Measurements from ENCODE around the gene DNAH3.

Gene DNAH3

DNA sequence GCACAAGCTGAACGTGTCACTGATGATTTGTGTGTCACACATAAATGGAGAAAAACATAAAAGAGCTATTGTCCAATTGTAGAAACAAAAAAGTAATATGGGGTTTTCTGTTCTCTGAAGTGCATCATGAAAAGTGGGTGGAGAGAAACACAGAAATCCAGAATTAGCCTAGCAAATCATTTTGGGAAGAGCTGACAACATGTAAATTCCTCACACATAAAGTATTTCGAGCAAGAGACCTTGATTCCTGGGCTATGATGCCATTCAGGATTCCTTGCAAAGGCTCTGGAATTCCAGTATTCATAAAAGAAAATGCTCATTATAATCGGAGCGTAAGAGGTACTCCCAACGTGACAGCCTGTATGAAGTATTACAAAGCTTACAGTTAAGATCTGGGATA is 251.6 kb downstream of the DNAH3 start:
- H3K79me2 ChIP-seq (ENCODE audit: control insufficient read depth, insufficient read depth, low read length, unreplicated experiment): peaks cover 93% of the 10 kb centered on the region
- H3K36me3 ChIP-seq (ENCODE audit: insufficient read depth, low read length): peaks cover 23% of the 10 kb centered on the region; the same call in 1 of the 2 replicates
- peak overlapping the region; percentile 83 for H3K4me3 ChIP-seq (ENCODE audit: low read depth, low read length)
- H3K27ac ChIP-seq (ENCODE audit: low read depth, low read length): peak overlapping the region; percentile 96
- no peaks in the 10 kb centered on the region for H3K27me3 ChIP-seq (ENCODE audit: insufficient read depth, low read length)
- H3K4me1 ChIP-seq (ENCODE audit: control insufficient read depth, insufficient read depth, low read length, unreplicated experiment): peaks cover 45% of the 10 kb centered on the region
- H2AFZ ChIP-seq (ENCODE audit: low read length, unreplicated experiment): no peak overlapping the region

DNA sequence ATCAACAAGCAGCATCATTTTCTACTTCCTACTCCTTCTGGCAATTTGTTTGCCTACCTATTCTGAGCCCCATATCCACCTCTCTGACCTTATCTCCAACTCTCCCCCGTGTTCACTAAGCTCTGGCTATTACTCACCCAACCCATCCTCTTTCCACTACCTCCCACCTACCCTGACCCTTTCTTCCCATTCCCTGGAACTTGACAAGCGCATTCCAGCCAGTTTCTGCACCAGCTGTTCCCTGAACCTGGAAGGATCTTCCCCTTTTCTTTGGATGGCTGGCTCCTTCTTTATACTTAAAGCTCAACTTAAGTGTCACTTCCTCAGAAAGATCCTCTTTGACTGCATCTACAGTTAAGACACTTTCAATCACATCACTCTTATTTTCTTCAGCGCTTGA is 252.7 kb downstream of the DNAH3 start:
- peak overlapping the region; percentile 83 for H3K4me3 ChIP-seq (ENCODE audit: low read depth, low read length)
- peaks cover 93% of the 10 kb centered on the region for H3K79me2 ChIP-seq (ENCODE audit: control insufficient read depth, insufficient read depth, low read length, unreplicated experiment)
- peaks cover 27% of the 10 kb centered on the region; the same call in 1 of the 2 replicates for H3K36me3 ChIP-seq (ENCODE audit: insufficient read depth, low read length)
- no peaks in the 10 kb centered on the region for H3K27me3 ChIP-seq (ENCODE audit: insufficient read depth, low read length)
- H2AFZ ChIP-seq (ENCODE audit: low read length, unreplicated experiment): no peak overlapping the region
- peaks cover 34% of the 10 kb centered on the region for H3K4me1 ChIP-seq (ENCODE audit: control insufficient read depth, insufficient read depth, low read length, unreplicated experiment)
- H3K27ac ChIP-seq (ENCODE audit: low read depth, low read length): peak overlapping the region; percentile 96

DNA sequence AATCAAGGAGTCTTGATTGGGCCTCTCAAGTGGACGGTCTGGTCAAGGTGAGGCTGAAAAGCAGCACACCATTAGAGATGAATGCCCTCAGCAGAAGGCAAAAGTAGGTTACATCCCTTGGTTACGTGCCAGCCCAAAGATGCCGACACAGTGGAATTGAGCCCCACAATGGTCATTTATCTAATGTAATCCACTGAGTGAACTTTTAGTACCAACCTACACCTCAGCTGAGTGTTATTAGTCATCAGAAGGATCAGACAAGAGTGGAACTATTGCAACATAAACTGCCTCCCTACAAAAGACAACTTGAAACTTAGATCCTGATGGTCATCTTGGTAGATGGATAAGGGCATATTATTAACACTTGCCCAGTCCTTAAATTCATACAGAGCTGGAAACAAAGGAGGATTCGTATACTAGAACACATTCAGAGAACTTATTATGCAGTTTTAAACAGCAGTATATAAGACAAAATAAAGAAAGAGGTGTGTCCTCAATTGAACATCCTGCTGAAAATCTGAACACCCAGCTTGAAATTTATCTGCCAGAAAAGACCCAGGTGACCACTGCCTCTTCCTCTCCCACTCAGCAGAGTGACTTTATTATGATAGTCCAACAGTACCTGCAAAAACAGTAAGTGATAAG is 253.3 kb downstream of the DNAH3 start:
- Histone ChIP-seq H3K4me1 (ENCODE audit: control insufficient read depth, insufficient read depth, low read length, unreplicated experiment) (peaks cover 32% of the 10 kb centered on the region), H3K27me3 (ENCODE audit: insufficient read depth, low read length) (no peaks in the 10 kb centered on the region), H3K4me3 (ENCODE audit: low read depth, low read length) (peak overlapping the region; percentile 83), H2AFZ (ENCODE audit: low read length, unreplicated experiment) (no peak overlapping the region), H3K79me2 (ENCODE audit: control insufficient read depth, insufficient read depth, low read length, unreplicated experiment) (peaks cover 93% of the 10 kb centered on the region), H3K27ac (ENCODE audit: low read depth, low read length) (peak overlapping the region; percentile 96), H3K36me3 (ENCODE audit: insufficient read depth, low read length) (peaks cover 27% of the 10 kb centered on the region; the same call in 1 of the 2 replicates)

DNA sequence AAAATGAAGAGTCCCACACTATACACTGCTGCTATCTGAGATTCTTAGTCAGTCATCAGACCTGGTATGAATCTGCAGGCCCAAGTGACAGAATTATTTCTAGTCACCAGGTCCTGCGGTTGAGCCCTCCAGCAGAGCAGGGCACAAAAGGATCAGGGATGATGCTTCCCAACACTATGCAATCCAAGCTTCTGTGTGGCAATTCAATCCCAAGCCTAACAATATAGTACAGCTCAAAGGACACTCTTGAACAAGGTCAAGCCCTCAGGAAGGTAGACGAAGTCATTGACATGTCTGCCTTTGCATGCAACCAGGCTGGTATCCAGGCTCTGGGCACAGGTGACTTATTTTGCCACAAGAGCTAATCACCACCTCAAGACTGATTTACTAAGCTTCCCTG is 256.3 kb downstream of the DNAH3 start:
- Histone ChIP-seq H3K4me1 (ENCODE audit: control insufficient read depth, insufficient read depth, low read length, unreplicated experiment) (peaks cover 26% of the 10 kb centered on the region), H2AFZ (ENCODE audit: low read length, unreplicated experiment) (no peak overlapping the region), H3K27me3 (ENCODE audit: insufficient read depth, low read length) (no peaks in the 10 kb centered on the region), H3K27ac (ENCODE audit: low read depth, low read length) (no peak overlapping the region), H3K4me3 (ENCODE audit: low read depth, low read length) (no peak overlapping the region), H3K79me2 (ENCODE audit: control insufficient read depth, insufficient read depth, low read length, unreplicated experiment) (peaks cover 97% of the 10 kb centered on the region), H3K36me3 (ENCODE audit: insufficient read depth, low read length) (peaks cover 27% of the 10 kb centered on the region; the same call in 1 of the 2 replicates)

DNA sequence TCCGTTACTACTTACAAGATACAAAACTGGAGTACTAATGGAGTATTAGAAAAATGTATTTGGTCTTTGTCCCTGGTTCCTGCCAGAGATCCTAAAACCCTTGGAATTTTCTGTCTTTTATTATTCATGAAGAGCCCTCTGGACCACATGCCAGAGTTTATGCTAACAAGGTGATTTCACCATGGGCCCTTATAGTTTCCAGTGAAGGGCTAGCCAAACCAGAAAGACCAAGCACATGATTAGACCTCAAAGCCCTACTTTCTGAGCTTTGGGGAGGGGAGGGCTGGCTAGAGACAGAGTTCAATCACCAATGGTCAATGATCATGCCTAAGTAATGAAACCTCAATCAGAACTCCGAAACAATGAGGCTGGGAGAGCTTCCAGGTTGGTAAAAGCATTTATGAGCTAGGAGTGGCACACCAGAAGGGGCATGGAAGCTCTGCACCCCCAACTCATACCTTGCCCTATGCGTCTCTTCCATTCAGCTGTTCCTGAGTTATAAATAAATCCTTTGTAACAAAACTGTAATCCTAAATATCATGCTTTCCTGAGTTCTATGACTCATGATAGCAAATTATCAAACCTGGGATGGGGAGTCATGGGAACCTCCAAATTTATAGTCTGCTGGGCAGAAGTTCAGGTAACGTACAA is 260.9 kb downstream of the DNAH3 start:
- Histone ChIP-seq H3K36me3 (ENCODE audit: insufficient read depth, low read length) (peaks cover 15% of the 10 kb centered on the region; the same call in 1 of the 2 replicates), H3K79me2 (ENCODE audit: control insufficient read depth, insufficient read depth, low read length, unreplicated experiment) (peaks cover 89% of the 10 kb centered on the region), H3K4me1 (ENCODE audit: control insufficient read depth, insufficient read depth, low read length, unreplicated experiment) (no peaks in the 10 kb centered on the region)

GRCh38 chr16:20887207-20887606 is 263.4 kb downstream of the DNAH3 start:
- Histone ChIP-seq H3K4me3 (ENCODE audit: low read depth, low read length) (no peak overlapping the region), H3K27me3 (ENCODE audit: insufficient read depth, low read length) (no peaks in the 10 kb centered on the region), H3K4me1 (ENCODE audit: control insufficient read depth, insufficient read depth, low read length, unreplicated experiment) (peaks cover 14% of the 10 kb centered on the region), H3K36me3 (ENCODE audit: insufficient read depth, low read length) (peaks cover 11% of the 10 kb centered on the region; the same call in 1 of the 2 replicates), H2AFZ (ENCODE audit: low read length, unreplicated experiment) (no peak overlapping the region), H3K27ac (ENCODE audit: low read depth, low read length) (no peak overlapping the region), H3K79me2 (ENCODE audit: control insufficient read depth, insufficient read depth, low read length, unreplicated experiment) (peaks cover 87% of the 10 kb centered on the region)

More for the DNA sequence above, 260.9 kb downstream of the DNAH3 start:
- no peaks in the 10 kb centered on the region for H3K27me3 ChIP-seq (ENCODE audit: insufficient read depth, low read length)
- H3K4me3 ChIP-seq (ENCODE audit: low read depth, low read length): no peak overlapping the region
- H3K27ac ChIP-seq (ENCODE audit: low read depth, low read length): no peak overlapping the region
- no peak overlapping the region for H2AFZ ChIP-seq (ENCODE audit: low read length, unreplicated experiment)

GRCh38 chr16:20886320-20886719 is 264.3 kb downstream of the DNAH3 start:
- H2AFZ ChIP-seq (ENCODE audit: low read length, unreplicated experiment): no peak overlapping the region

DNA sequence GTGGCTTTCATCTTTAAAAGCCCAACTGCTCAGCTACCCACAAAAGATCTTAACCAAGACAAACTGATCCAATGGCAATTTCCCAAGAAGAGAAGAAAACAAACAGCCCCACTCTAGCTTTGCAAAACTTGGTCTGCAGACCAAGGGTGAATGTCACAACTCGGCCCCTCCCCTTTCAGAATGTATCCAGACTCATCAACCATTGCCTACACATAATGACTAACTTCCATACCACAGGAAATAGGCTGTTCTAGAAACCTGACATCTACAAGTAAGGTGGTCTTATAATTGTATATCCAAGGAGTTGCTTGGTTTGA is 266.4 kb downstream of the DNAH3 start:
- H3K79me2 ChIP-seq (ENCODE audit: control insufficient read depth, insufficient read depth, low read length, unreplicated experiment): peaks cover 84% of the 10 kb centered on the region
- H3K27ac ChIP-seq (ENCODE audit: low read depth, low read length): peak overlapping the region; percentile 50
- H3K4me1 ChIP-seq (ENCODE audit: control insufficient read depth, insufficient read depth, low read length, unreplicated experiment): peaks cover 39% of the 10 kb centered on the region
- no peak overlapping the region for H2AFZ ChIP-seq (ENCODE audit: low read length, unreplicated experiment)
- peaks cover 11% of the 10 kb centered on the region; the same call in 1 of the 2 replicates for H3K36me3 ChIP-seq (ENCODE audit: insufficient read depth, low read length)
- no peaks in the 10 kb centered on the region for H3K27me3 ChIP-seq (ENCODE audit: insufficient read depth, low read length)
- H3K4me3 ChIP-seq (ENCODE audit: low read depth, low read length): no peak overlapping the region

More at GRCh38 chr16:20886320-20886719, 264.3 kb downstream of the DNAH3 start:
- Histone ChIP-seq H3K4me1 (ENCODE audit: control insufficient read depth, insufficient read depth, low read length, unreplicated experiment) (peaks cover 19% of the 10 kb centered on the region), H3K79me2 (ENCODE audit: control insufficient read depth, insufficient read depth, low read length, unreplicated experiment) (peaks cover 85% of the 10 kb centered on the region), H3K27me3 (ENCODE audit: insufficient read depth, low read length) (no peaks in the 10 kb centered on the region), H3K36me3 (ENCODE audit: insufficient read depth, low read length) (peaks cover 11% of the 10 kb centered on the region; the same call in 1 of the 2 replicates), H3K4me3 (ENCODE audit: low read depth, low read length) (no peak overlapping the region), H3K27ac (ENCODE audit: low read depth, low read length) (no peak overlapping the region)

DNA sequence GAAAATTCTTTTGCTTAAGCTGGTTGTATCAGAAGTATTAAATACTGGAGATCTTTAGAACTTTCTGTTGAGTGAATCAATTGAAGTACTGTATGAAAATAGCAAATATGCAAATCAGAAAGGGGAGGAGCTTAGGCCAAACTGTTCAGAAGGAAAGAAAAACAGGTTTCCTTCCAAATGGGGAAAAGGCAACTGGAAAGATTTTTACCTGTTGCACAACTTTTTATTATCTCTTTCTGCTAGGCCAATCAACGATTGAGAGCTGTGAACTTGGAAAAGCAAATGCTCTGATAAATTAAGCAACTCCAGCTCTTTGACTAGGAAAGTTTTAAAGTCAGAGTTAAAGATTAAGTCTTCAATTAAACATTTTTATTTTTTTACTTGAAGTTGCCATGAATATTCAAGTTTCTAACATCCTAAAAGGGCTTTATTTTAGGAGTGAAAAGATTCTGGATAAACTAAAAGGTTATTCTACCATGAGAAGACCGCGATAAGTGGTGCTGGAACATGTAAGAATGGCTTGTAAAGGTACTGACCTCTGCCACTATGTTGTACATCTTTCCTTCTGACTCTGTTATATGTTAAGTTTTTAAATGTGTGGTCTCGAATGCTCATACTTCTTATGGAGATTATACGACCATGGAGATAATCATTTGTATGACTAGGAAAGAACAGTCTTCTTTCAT is 266.9 kb downstream of the DNAH3 start:
- Histone ChIP-seq H3K27ac (ENCODE audit: low read depth, low read length) (peak overlapping the region; percentile 50), H3K4me1 (ENCODE audit: control insufficient read depth, insufficient read depth, low read length, unreplicated experiment) (peaks cover 44% of the 10 kb centered on the region), H3K36me3 (ENCODE audit: insufficient read depth, low read length) (peaks cover 11% of the 10 kb centered on the region; the same call in 1 of the 2 replicates), H2AFZ (ENCODE audit: low read length, unreplicated experiment) (no peak overlapping the region), H3K27me3 (ENCODE audit: insufficient read depth, low read length) (no peaks in the 10 kb centered on the region), H3K4me3 (ENCODE audit: low read depth, low read length) (0 out of 2 replicates have a peak overlapping the region, but pooled peaks have one; percentile 27), H3K79me2 (ENCODE audit: control insufficient read depth, insufficient read depth, low read length, unreplicated experiment) (peaks cover 86% of the 10 kb centered on the region)
